Testis (tissue), 2 donors: ENCODE measurements around the gene MAGI2.

ENCODE experiments used
- POLR2A ChIP-seq: fragments of 450-650 bp; IDR thresholded peaks from one replicate; pipeline ENCODE4 v1.6.1; 2017; ENCODE audit warnings: antibody characterized with exemption, mild to moderate bottlenecking, moderate library complexity
- TF ChIP-seq, protein P1 (sequence below), 3 experiments: fragments of 450-650 bp in 2 of 3; fragments of 200-600 bp in 1 of 3; sonication (generic) in 1 of 3; IDR thresholded peaks; one replicate each; pipeline ENCODE4 v1.5.1; 2016 to 2019; ENCODE audit warnings: antibody characterized with exemption in 3 of 3, mild to moderate bottlenecking in 2 of 3, moderate library complexity in 1 of 3

DNA sequence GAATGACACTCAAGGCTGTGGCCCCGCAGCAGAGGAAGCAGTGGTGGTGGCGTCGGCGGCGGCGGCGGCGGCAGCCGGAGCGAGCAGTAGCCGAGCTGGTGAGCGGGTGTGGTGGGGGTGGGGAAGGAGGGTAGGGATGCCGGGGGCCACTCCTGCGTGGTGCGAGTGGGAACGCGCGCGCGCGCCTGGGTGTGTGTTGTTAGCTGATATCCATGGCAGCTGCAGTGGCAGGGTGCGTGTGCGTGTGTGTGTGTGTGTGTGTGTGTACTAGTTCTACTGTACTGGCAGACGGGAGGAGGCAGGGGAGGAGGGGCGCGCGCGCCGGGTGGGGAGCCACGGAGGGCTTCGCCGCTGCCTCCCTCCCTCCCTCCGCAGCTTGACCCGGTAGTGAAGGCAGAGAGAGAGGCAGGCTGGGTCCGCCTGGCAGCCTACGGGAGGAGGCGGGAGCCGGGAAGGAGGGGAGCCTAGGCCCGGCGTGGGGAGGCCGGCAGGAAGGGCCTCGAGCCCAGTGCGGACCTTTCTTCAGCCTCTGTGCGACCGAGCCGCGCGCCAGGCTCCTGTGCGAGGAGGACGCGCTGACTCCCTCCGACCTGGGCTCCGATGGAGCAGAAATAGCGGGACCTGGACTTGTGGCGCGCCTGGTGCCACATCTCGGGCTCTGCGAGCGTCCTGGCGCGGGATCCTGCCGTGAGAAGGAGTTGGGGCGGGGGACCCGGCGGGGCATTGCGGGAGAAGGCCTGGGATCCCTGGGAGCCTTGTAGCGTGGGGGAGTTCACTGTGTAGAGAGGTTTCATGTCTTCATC is at the start of gene MAGI2:
- TF ChIP-seq POLR2A, result peak; percentile 10
- TF ChIP-seq, protein P1, sequence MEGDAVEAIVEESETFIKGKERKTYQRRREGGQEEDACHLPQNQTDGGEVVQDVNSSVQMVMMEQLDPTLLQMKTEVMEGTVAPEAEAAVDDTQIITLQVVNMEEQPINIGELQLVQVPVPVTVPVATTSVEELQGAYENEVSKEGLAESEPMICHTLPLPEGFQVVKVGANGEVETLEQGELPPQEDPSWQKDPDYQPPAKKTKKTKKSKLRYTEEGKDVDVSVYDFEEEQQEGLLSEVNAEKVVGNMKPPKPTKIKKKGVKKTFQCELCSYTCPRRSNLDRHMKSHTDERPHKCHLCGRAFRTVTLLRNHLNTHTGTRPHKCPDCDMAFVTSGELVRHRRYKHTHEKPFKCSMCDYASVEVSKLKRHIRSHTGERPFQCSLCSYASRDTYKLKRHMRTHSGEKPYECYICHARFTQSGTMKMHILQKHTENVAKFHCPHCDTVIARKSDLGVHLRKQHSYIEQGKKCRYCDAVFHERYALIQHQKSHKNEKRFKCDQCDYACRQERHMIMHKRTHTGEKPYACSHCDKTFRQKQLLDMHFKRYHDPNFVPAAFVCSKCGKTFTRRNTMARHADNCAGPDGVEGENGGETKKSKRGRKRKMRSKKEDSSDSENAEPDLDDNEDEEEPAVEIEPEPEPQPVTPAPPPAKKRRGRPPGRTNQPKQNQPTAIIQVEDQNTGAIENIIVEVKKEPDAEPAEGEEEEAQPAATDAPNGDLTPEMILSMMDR (IDR thresholded peaks at IDR 0.05), result no peak
